ENCODE results near the gene PRR16. TPM values are rescaled to one million over a fixed set of nuclear protein-coding genes. Genes with fewer than 3 reads are reported as not detected.

PRR16 gene
- total and polyA plus RNA-seq, 2 donors: 0.05 to 0.66 TPM

GRCh38 chr5:120604884-120605283, 140.8 kb downstream of the PRR16 start:
- H3K27ac ChIP-seq (ENCODE audit: low read depth in 1 of 2, low read length in 1 of 2): no peak overlapping the region
- WGBS: 89% methylated on average over 2 of the region's 2 CpGs

GRCh38 chr5:120605325-120606079, 141.4 kb downstream of the PRR16 start:
- 89% methylated on average over 1 of the region's 1 CpG for WGBS
- Histone ChIP-seq H3K9me3 (ENCODE audit: control insufficient read depth in 2 of 2, insufficient read depth in 1 of 2, low read length in 1 of 2) (no peaks in the 10 kb centered on the region), H3K4me3 (ENCODE audit: low read length in 2 of 2) (no peak overlapping the region), H3K4me1 (ENCODE audit: control insufficient read depth in 2 of 2, insufficient read depth in 2 of 2, low read length in 2 of 2) (no peaks in the 10 kb centered on the region), H3K27me3 (ENCODE audit: control insufficient read depth in 2 of 2, insufficient read depth in 1 of 2, low read length in 1 of 2) (no peaks in the 10 kb centered on the region), H3K27ac (ENCODE audit: low read depth in 1 of 2, low read length in 1 of 2) (no peak overlapping the region), H3K36me3 (ENCODE audit: control insufficient read depth in 2 of 2, insufficient read depth in 2 of 2, low read length in 1 of 2) (no peaks in the 10 kb centered on the region)
- no peak for DNase-seq (ENCODE audit: low read depth in 6 of 9, low spot score in 9 of 9)

More at GRCh38 chr5:120604884-120605283, 140.8 kb downstream of the PRR16 start:
- no peaks in the 10 kb centered on the region for H3K27me3 ChIP-seq (ENCODE audit: control insufficient read depth in 2 of 2, insufficient read depth in 1 of 2, low read length in 1 of 2)
- no peaks in the 10 kb centered on the region for H3K36me3 ChIP-seq (ENCODE audit: control insufficient read depth in 2 of 2, insufficient read depth in 2 of 2, low read length in 1 of 2)
- H3K9me3 ChIP-seq (ENCODE audit: control insufficient read depth in 2 of 2, insufficient read depth in 1 of 2, low read length in 1 of 2): no peaks in the 10 kb centered on the region
- H3K4me3 ChIP-seq (ENCODE audit: low read length in 2 of 2): no peak overlapping the region
- H3K4me1 ChIP-seq (ENCODE audit: control insufficient read depth in 2 of 2, insufficient read depth in 2 of 2, low read length in 2 of 2): no peaks in the 10 kb centered on the region
- no peak for DNase-seq (ENCODE audit: low read depth in 6 of 9, low spot score in 9 of 9)

GRCh38 chr5:120609570-120609969, 145.5 kb downstream of the PRR16 start:
- Histone ChIP-seq H3K4me1 (ENCODE audit: control insufficient read depth in 2 of 2, insufficient read depth in 2 of 2, low read length in 2 of 2) (no peaks in the 10 kb centered on the region), H3K36me3 (ENCODE audit: control insufficient read depth in 2 of 2, insufficient read depth in 2 of 2, low read length in 1 of 2) (no peaks in the 10 kb centered on the region), H3K4me3 (ENCODE audit: low read length in 2 of 2) (no peak overlapping the region), H3K27ac (ENCODE audit: low read depth in 1 of 2, low read length in 1 of 2) (no peak overlapping the region), H3K9me3 (ENCODE audit: control insufficient read depth in 2 of 2, insufficient read depth in 1 of 2, low read length in 1 of 2) (no peaks in the 10 kb centered on the region), H3K27me3 (ENCODE audit: control insufficient read depth in 2 of 2, insufficient read depth in 1 of 2, low read length in 1 of 2) (no peaks in the 10 kb centered on the region)
- WGBS: 100% methylated on average over 1 of the region's 1 CpG
- no peak for DNase-seq (ENCODE audit: low read depth in 6 of 9, low spot score in 9 of 9)

GRCh38 chr5:120610145-120610544, 146.0 kb downstream of the PRR16 start:
- no peak for DNase-seq (ENCODE audit: low read depth in 6 of 9, low spot score in 9 of 9)
- Histone ChIP-seq H3K27ac (ENCODE audit: low read depth in 1 of 2, low read length in 1 of 2) (no peak overlapping the region), H3K36me3 (ENCODE audit: control insufficient read depth in 2 of 2, insufficient read depth in 2 of 2, low read length in 1 of 2) (no peaks in the 10 kb centered on the region), H3K27me3 (ENCODE audit: control insufficient read depth in 2 of 2, insufficient read depth in 1 of 2, low read length in 1 of 2) (no peaks in the 10 kb centered on the region), H3K9me3 (ENCODE audit: control insufficient read depth in 2 of 2, insufficient read depth in 1 of 2, low read length in 1 of 2) (no peaks in the 10 kb centered on the region), H3K4me1 (ENCODE audit: control insufficient read depth in 2 of 2, insufficient read depth in 2 of 2, low read length in 2 of 2) (no peaks in the 10 kb centered on the region), H3K4me3 (ENCODE audit: low read length in 2 of 2) (no peak overlapping the region)
- 92% methylated on average over 2 of the region's 2 CpGs for WGBS

GRCh38 chr5:120613729-120614128, 149.6 kb downstream of the PRR16 start:
- H3K4me1 ChIP-seq (ENCODE audit: control insufficient read depth in 2 of 2, insufficient read depth in 2 of 2, low read length in 2 of 2): no peaks in the 10 kb centered on the region
- no peaks in the 10 kb centered on the region for H3K9me3 ChIP-seq (ENCODE audit: control insufficient read depth in 2 of 2, insufficient read depth in 1 of 2, low read length in 1 of 2)
- no peaks in the 10 kb centered on the region for H3K27me3 ChIP-seq (ENCODE audit: control insufficient read depth in 2 of 2, insufficient read depth in 1 of 2, low read length in 1 of 2)
- no peak overlapping the region for H3K27ac ChIP-seq (ENCODE audit: low read depth in 1 of 2, low read length in 1 of 2)
- no peaks in the 10 kb centered on the region for H3K36me3 ChIP-seq (ENCODE audit: control insufficient read depth in 2 of 2, insufficient read depth in 2 of 2, low read length in 1 of 2)
- no peak for DNase-seq (ENCODE audit: low read depth in 6 of 9, low spot score in 9 of 9)
- no peak overlapping the region for H3K4me3 ChIP-seq (ENCODE audit: low read length in 2 of 2)

- Histone ChIP-seq H3K27me3 (ENCODE audit: control insufficient read depth in 2 of 2, insufficient read depth in 1 of 2, low read length in 1 of 2) (no peaks in the 10 kb centered on the region), H3K4me1 (ENCODE audit: control insufficient read depth in 2 of 2, insufficient read depth in 2 of 2, low read length in 2 of 2) (no peaks in the 10 kb centered on the region), H3K27ac (ENCODE audit: low read depth in 1 of 2, low read length in 1 of 2) (no peak overlapping the region), H3K9me3 (ENCODE audit: control insufficient read depth in 2 of 2, insufficient read depth in 1 of 2, low read length in 1 of 2) (no peaks in the 10 kb centered on the region), H3K36me3 (ENCODE audit: control insufficient read depth in 2 of 2, insufficient read depth in 2 of 2, low read length in 1 of 2) (no peaks in the 10 kb centered on the region), H3K4me3 (ENCODE audit: low read length in 2 of 2) (no peak overlapping the region)
- WGBS: 6% methylated on average over 2 of the region's 2 CpGs
- DNase-seq (ENCODE audit: low read depth in 6 of 9, low spot score in 9 of 9): no peak
Measured at GRCh38 chr5:120614531-120615180, 150.6 kb downstream of the PRR16 start.

- H3K27me3 ChIP-seq (ENCODE audit: control insufficient read depth in 2 of 2, insufficient read depth in 1 of 2, low read length in 1 of 2): no peaks in the 10 kb centered on the region
- no peak for DNase-seq (ENCODE audit: low read depth in 6 of 9, low spot score in 9 of 9)
- H3K36me3 ChIP-seq (ENCODE audit: control insufficient read depth in 2 of 2, insufficient read depth in 2 of 2, low read length in 1 of 2): no peaks in the 10 kb centered on the region
- H3K4me3 ChIP-seq (ENCODE audit: low read length in 2 of 2): no peak overlapping the region
- no peak overlapping the region for H3K27ac ChIP-seq (ENCODE audit: low read depth in 1 of 2, low read length in 1 of 2)
- 79% methylated on average over 7 of the region's 7 CpGs for WGBS
- H3K4me1 ChIP-seq (ENCODE audit: control insufficient read depth in 2 of 2, insufficient read depth in 2 of 2, low read length in 2 of 2): no peaks in the 10 kb centered on the region
- no peaks in the 10 kb centered on the region for H3K9me3 ChIP-seq (ENCODE audit: control insufficient read depth in 2 of 2, insufficient read depth in 1 of 2, low read length in 1 of 2)
Measured at GRCh38 chr5:120615967-120616645, 152.0 kb downstream of the PRR16 start.

GRCh38 chr5:120621339-120621738, 157.2 kb downstream of the PRR16 start:
- WGBS: 87% methylated on average over 2 of the region's 2 CpGs

GRCh38 chr5:120624021-120624563, 160.0 kb downstream of the PRR16 start:
- 76% methylated on average over 1 of the region's 1 CpG for WGBS
- no peaks in the 10 kb centered on the region for H3K36me3 ChIP-seq (ENCODE audit: control insufficient read depth in 2 of 2, insufficient read depth in 2 of 2, low read length in 1 of 2)
- H3K4me3 ChIP-seq (ENCODE audit: low read length in 2 of 2): no peak overlapping the region
- DNase-seq (ENCODE audit: low read depth in 6 of 9, low spot score in 9 of 9): no peak
- no peaks in the 10 kb centered on the region for H3K9me3 ChIP-seq (ENCODE audit: control insufficient read depth in 2 of 2, insufficient read depth in 1 of 2, low read length in 1 of 2)
- H3K27ac ChIP-seq (ENCODE audit: low read depth in 1 of 2, low read length in 1 of 2): no peak overlapping the region
- no peaks in the 10 kb centered on the region for H3K27me3 ChIP-seq (ENCODE audit: control insufficient read depth in 2 of 2, insufficient read depth in 1 of 2, low read length in 1 of 2)
- no peaks in the 10 kb centered on the region for H3K4me1 ChIP-seq (ENCODE audit: control insufficient read depth in 2 of 2, insufficient read depth in 2 of 2, low read length in 2 of 2)

More at GRCh38 chr5:120621339-120621738, 157.2 kb downstream of the PRR16 start:
- Histone ChIP-seq H3K4me3 (ENCODE audit: low read length in 2 of 2) (no peak overlapping the region), H3K36me3 (ENCODE audit: control insufficient read depth in 2 of 2, insufficient read depth in 2 of 2, low read length in 1 of 2) (no peaks in the 10 kb centered on the region), H3K4me1 (ENCODE audit: control insufficient read depth in 2 of 2, insufficient read depth in 2 of 2, low read length in 2 of 2) (no peaks in the 10 kb centered on the region), H3K9me3 (ENCODE audit: control insufficient read depth in 2 of 2, insufficient read depth in 1 of 2, low read length in 1 of 2) (no peaks in the 10 kb centered on the region), H3K27me3 (ENCODE audit: control insufficient read depth in 2 of 2, insufficient read depth in 1 of 2, low read length in 1 of 2) (no peaks in the 10 kb centered on the region), H3K27ac (ENCODE audit: low read depth in 1 of 2, low read length in 1 of 2) (no peak overlapping the region)
- no peak for DNase-seq (ENCODE audit: low read depth in 6 of 9, low spot score in 9 of 9)
